ENCODE measurements around the gene HOXA6.

Gene HOXA6

GRCh38 chr7:27147199-27148030, at the start of gene HOXA6:
Gene HOXA6, minus strand, starts transcription at chr7:27147774. Its CDS starts 25 bp downstream, at chr7:27147749.
- H3K4me3 ChIP-seq (ENCODE audit: low read length) = no peak within 1 kb of the TSS

DNA sequence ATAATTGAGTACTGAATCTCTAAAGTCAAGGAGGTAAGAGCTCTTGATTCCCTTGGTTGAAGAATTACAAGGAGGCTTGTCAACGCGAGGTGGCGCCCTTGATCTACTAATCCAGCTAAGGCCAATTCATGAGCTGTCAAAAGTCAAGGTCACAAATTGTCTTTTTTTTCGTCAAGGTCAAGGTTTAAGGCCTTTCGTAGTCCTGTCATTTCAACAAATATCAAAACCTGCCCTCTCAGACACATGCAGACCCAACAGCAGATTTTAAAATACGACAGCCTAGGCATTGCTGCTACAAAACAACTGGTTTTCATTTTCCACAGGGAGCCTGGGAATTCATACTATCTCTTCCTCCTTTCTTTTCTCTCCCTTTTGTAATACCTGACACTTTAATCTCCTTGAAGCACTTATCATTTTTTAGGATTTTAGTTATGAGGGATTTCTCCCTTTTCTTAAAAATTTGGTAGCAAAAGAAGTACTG, 48.8 kb upstream of the HOXA6 start:
- H3K4me3 ChIP-seq (ENCODE audit: low read length) = no peak overlapping the region; the same call in 1 of the 2 replicates
- TF ChIP-seq ZNF274 (IDR thresholded peaks at IDR 0.05; ENCODE audit: low read depth, low read length) = no peak

More at GRCh38 chr7:27147199-27148030, at the start of gene HOXA6:
- TF ChIP-seq ZNF274 (IDR thresholded peaks at IDR 0.05; ENCODE audit: low read depth, low read length) = no peak

GRCh38 chr7:27194686-27195379, 47.3 kb upstream of the HOXA6 start:
- no peak overlapping the region for H3K4me3 ChIP-seq (ENCODE audit: low read length)
- TF ChIP-seq ZNF274 (IDR thresholded peaks at IDR 0.05; ENCODE audit: low read depth, low read length) = no peak

GRCh38 chr7:27194002-27194352, 46.4 kb upstream of the HOXA6 start:
- H3K4me3 ChIP-seq (ENCODE audit: low read length) = no peak overlapping the region
- TF ChIP-seq ZNF274 (IDR thresholded peaks at IDR 0.05; ENCODE audit: low read depth, low read length) = no peak

DNA sequence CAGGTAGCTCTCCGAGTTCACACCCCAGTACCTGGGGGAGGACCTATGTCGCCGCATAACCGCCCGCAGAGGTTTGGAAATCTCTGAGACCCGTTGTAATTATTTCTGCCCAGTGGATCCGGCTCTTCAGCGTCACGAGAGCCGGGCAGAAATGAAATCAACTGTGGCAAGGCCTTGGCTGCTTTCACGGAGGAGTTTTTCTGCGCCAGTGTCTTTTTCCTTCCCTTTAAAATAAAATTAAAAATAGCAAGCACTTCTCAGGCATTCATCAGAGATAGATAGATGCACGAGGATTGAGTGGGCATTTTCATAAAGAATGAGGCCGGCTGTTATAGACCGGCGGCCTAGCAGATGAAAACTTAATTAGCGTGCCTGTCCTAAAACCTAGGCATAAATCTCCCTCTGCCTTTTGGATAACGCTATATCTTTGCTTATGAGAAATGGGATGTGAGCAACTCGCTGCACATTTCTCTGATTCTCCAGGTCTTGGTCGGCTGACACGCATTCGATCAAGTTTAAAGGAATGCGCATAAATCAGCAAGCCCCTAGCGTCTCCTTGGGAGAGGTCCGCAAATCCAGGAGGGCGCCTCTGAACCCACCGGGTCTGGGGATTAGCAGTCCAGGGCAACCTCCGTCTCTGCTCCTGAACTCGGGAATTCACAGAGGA, 45.9 kb upstream of the HOXA6 start:
- no peak overlapping the region for H3K4me3 ChIP-seq (ENCODE audit: low read length)
- no peak for TF ChIP-seq ZNF274 (IDR thresholded peaks at IDR 0.05; ENCODE audit: low read depth, low read length)

DNA sequence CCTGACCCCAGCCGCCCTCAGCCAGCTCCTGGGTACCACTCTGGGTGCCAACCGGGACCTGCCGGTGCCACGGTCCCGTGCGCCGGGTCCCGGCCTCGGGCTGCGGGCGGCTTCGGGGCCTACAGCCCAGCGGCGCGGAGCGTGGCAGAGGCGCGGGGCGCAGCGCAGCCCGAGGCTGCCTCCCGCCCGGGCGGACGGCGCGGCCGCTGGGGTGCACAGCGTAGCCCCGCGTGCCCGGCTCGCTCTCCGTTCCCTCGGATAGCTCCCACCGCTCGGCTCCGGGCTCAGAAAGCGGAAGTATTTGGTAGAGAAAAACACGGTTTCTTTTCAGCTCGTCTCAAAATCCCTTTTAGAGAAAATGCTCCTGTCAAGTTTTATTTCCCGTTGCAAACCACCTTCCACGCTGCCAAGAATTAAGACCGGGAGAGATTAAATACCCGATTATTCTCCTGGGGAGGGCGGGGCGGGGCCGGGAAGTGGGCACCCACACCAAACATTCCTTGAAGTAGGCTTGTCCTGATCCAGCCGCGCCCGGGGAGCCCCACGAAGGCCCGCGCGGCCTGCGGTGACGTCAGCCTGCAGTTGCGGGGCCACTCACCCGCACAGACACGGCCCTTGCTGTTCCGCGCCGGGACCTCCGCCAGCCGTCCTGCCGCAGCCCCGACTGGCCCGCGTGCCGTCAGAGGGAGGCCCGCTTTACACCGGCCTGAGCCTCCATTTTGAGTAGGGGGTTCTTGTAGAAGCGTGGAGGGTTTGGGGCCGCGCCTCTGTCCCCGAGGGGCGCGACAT, 45.2 kb upstream of the HOXA6 start:
- H3K4me3 ChIP-seq (ENCODE audit: low read length) = no peak overlapping the region; the same call in 1 of the 2 replicates
- no peak for TF ChIP-seq ZNF274 (IDR thresholded peaks at IDR 0.05; ENCODE audit: low read depth, low read length)

DNA sequence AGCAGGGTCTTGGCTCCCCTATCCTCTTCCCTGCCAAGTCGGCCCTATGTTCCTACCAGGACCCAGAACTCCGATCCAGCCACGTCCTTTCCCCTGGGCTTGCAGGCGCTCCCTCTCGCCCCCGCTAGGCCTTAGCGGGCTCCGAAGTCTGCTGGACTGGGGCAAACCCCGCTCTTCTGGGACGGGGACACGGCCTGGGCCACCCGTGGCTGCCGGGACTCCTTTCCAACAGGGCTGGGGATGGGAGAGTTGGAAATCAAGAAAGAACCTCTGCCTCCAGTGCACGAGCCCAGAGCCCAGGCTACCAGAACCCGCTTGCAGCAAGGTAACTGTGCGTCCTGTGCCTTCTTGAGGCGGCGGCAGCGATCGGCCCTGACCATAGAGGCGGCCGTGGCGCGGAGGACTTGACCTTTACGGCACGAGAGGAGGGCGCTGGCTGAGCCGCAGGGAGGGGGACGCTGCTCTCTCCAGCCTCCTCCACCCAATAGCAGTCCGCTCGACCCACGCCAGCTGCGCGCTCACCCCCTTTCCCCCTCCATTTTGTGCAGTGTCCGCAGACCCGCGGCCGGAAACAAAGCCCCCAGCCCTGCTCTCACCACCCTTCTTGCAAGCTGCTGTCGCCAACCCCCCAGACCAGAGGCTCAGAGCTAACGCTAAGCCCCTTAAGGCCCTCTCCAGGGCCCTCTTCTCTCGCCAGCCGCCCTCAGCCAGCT, 44.4 kb upstream of the HOXA6 start:
- no peak overlapping the region; the same call in 1 of the 2 replicates for H3K4me3 ChIP-seq (ENCODE audit: low read length)
- TF ChIP-seq ZNF274 (IDR thresholded peaks at IDR 0.05; ENCODE audit: low read depth, low read length) = no peak

- TF ChIP-seq ZNF274 (IDR thresholded peaks at IDR 0.05; ENCODE audit: low read depth, low read length) = no peak
- H3K4me3 ChIP-seq (ENCODE audit: low read length) = no peak overlapping the region
Observed at GRCh38 chr7:27191161-27191731, 43.7 kb upstream of the HOXA6 start.

DNA sequence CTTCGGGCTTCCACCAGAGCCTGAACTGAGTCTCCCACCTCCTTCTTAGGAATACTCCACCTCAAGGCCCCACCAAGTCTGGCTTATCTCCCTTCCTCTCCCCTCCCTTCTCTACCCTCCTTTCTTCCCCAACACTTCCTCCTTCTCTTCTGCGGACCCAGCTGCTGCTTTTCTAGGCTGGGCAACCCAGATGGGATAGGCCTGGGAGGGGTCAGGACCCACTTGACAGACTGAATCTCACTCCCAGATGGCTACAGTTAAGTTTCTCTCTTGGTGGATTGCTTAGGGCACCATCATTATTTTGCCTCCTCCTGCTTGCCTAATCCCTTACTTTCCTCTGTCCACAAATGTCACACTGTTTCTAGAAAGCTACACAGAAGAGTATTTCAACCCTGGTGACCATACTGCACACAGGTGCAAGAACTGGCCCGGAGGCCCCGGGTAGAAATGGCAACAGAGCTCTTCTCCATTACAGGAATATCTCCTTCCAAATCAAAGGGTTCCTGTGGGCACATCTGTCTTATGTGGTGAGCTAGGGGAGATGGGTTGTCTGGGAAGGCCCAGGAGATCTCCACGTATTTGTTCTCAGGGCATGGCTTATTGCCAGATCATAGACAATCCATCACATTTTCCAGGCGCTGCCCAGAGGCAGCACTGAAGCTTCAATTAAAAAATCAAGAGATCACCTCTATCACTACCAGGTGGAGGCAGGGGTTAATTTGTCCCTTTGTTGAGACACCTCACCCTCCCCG, 42.6 kb upstream of the HOXA6 start:
- no peak overlapping the region for H3K4me3 ChIP-seq (ENCODE audit: low read length)
- no peak for TF ChIP-seq ZNF274 (IDR thresholded peaks at IDR 0.05; ENCODE audit: low read depth, low read length)

DNA sequence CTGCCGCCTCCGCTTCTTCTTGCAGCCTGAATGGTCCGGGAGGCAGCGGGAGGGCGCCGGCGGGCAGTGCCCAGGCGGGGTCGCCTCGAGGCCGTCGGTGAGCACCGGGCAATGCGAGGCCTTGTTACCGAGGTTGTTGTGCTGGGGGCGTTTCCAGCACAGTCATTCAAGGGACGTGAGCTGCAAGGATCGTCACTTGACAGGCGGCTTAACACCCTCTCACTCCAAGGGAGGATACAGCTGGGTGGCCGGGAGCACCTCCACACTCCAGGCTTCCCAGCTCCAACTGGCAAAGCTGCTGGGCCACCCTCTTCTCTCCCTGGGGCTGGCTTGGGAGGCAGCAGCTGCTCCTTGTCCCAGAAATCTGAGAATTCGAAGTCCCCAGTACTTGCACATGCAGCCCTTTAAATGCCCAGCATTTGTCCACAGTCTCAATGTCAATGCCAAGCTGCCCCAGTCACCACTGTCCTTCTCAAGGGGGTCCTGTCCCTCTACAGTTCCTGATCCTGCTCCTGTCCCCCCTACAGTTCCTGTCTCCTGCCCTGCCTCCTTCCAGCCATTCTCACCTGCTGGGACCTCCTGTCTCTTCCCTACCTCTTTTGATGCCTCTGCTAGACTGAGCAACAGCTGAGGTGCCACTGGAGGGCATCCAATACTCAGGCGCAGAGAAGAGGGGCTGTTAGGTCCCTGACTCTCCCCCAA, 41.9 kb upstream of the HOXA6 start:
- no peak overlapping the region for H3K4me3 ChIP-seq (ENCODE audit: low read length)
- TF ChIP-seq ZNF274 (IDR thresholded peaks at IDR 0.05; ENCODE audit: low read depth, low read length) = no peak

DNA sequence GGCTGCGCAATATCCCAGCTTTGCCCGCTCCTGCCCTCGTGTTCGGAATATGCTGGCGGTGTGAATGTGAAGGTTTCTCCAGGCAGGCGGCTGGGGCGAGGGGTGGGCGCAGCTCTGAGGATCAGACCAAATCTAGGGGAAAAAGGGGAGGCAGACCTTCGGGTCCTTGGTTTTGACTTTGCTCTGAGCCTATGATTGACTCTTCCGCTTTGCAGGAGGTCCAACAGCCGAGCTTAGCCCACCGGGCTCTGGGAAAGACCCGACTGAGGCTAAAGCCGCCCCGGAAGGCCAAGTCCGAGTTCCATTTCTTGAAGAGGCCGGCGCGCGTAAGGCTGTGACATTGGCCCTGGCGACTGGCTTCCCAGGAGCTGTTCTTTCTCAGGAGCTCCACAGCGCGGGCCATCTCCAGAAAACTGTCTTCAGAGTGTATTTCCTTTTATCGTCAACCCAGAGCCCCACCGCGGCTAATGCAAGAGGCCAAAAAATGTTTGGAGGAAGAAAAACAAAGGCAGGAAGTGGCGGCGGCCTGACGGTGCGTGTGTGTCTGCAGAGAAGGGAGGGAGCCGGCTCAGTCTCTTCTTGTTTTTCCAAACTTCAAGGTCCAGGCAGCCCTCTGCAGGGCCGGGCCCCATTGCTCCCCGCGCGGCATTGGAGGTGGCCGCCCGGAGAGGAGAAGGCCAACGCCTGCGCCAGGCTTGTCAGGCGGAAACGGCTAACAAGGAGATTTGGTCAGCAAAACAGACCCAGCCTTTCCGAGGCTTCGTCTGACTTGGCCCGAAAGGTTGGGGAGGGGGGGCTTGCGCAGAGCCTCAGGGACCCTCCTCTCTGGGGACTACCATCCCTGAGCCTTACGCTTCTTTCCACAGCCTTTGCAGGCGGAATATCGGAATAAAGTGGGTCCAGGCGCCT, 41.1 kb upstream of the HOXA6 start:
- TF ChIP-seq ZNF274 (IDR thresholded peaks at IDR 0.05; ENCODE audit: low read depth, low read length) = no peak
- peak overlapping the region; percentile 3; the same call in 1 of the 2 replicates for H3K4me3 ChIP-seq (ENCODE audit: low read length)
